CD4-positive, alpha-beta T cell (primary cell): ENCODE measurements around the gene ETV4. TPM values are rescaled to one million over a fixed set of nuclear protein-coding genes. Genes with fewer than 3 reads are reported as not detected.
A peak's percentile ranks its signal among the peaks of the same experiment; 100 is the strongest.

Experiments
- ATAC-seq: fragments of 200-7000 bp; cut with Tn5 transposase; one replicate; pipeline ENCODE4 v1.10.0; 2022; ENCODE audit warnings: mild to moderate bottlenecking; ENCODE audit not compliant: poor library complexity
- CTCF ChIA-PET: fragments of 350-600 bp; sonication (Branson Sonifier 250); formaldehyde crosslinking; loops from one replicate; lab custom pipeline; 2021; ENCODE audit warnings: antibody characterized with exemption, inconsistent platforms; lab: Charles Lee
- POLR2A ChIA-PET: fragments of 350-600 bp; sonication (Branson Sonifier 250); formaldehyde crosslinking; loops from one replicate; lab custom pipeline; 2021; ENCODE audit warnings: antibody characterized with exemption, inconsistent platforms; lab: Charles Lee
- DNase-seq, 14 experiments: peaks; one replicate each; pipeline ENCODE4 v3.0.0-alpha.2; 2013 to 2020; ENCODE audit warnings: mixed read lengths in 2 of 14
- H3K27ac ChIP-seq, 2 donors: one replicate each; pipeline versions ENCODE4 v1.5.1 to v1.7.0; 2013; ENCODE audit warnings: low read length in 2 of 2, low read depth in 1 of 2, mild to moderate bottlenecking in 1 of 2
- H3K27me3 ChIP-seq, 2 experiments: 1 replicate in 1 of 2; 2 replicates in 1 of 2; pipeline versions ENCODE4 v1.6.1 to v1.7.0; 2013; ENCODE audit warnings: low read length in 2 of 2, control low read depth in 1 of 2, mild to moderate bottlenecking in 1 of 2, moderate library complexity in 1 of 2; ENCODE audit not compliant: insufficient read depth in 2 of 2, control insufficient read depth in 1 of 2
- H3K36me3 ChIP-seq: one replicate; pipeline ENCODE4 v1.6.1; 2013; ENCODE audit warnings: low read length, control low read depth; ENCODE audit not compliant: insufficient read depth
- H3K4me1 ChIP-seq: one replicate; pipeline ENCODE4 v1.6.1; 2013; ENCODE audit warnings: low read length, control low read depth; ENCODE audit not compliant: insufficient read depth
- H3K4me3 ChIP-seq: one replicate; pipeline ENCODE4 v1.5.1; 2013; ENCODE audit warnings: mild to moderate bottlenecking, low read length, moderate library complexity
- H3K9me3 ChIP-seq, 2 experiments: 1 replicate in 1 of 2; 2 replicates in 1 of 2; pipeline versions ENCODE4 v1.6.1 to v1.7.0; 2013; ENCODE audit warnings: low read length in 2 of 2, mild to moderate bottlenecking in 2 of 2, control low read depth in 1 of 2, moderate library complexity in 1 of 2; ENCODE audit not compliant: control insufficient read depth in 1 of 2, insufficient read depth in 1 of 2
- H3K27ac Mint-ChIP-seq: one replicate; pipeline ENCODE4 v1.8.0; 2020; ENCODE audit warnings: mixed read lengths
- H3K27me3 Mint-ChIP-seq: one replicate; pipeline ENCODE4 v1.8.0; 2021; ENCODE audit warnings: mixed read lengths
- H3K36me3 Mint-ChIP-seq: one replicate; pipeline ENCODE4 v1.8.0; 2021; ENCODE audit warnings: low read depth, mixed read lengths
- H3K4me1 Mint-ChIP-seq: one replicate; pipeline ENCODE4 v1.8.0; 2021; ENCODE audit warnings: low read depth, mixed read lengths
- H3K4me3 Mint-ChIP-seq: one replicate; pipeline ENCODE4 v1.8.0; 2020; ENCODE audit warnings: mild to moderate bottlenecking, mixed read lengths
- H3K9me3 Mint-ChIP-seq: one replicate; pipeline ENCODE4 v1.8.0; 2020; ENCODE audit warnings: mixed read lengths
- intact Hi-C, 2 experiments: fragments of 100-400 bp; cut with DNase I in 1 of 2; cut with micrococcal nuclease in 1 of 2; formaldehyde crosslinking; loops; one replicate each; pipeline versions ENCODE4 v1.15.1 to v1.9.0; 2023 to 2025; cut with DNase I, micrococcal nuclease
- total RNA-seq, 174 experiments: library from RNA in 2 of 174; stranded (reverse) in 2 of 174; gene quantifications; one replicate each; pipeline ENCODE4 v1.2.3 and lab custom pipeline; 2021 to 2026
- TF ChIP-seq, protein P1 (sequence below): fragments of 200-600 bp; IDR thresholded peaks from one replicate; pipeline ENCODE4 v1.8.0; 2022; ENCODE audit warnings: antibody characterized with exemption, mild to moderate bottlenecking

ETV4 gene
- total RNA-seq, 2 experiments from 2014 or later = not detected

DNA sequence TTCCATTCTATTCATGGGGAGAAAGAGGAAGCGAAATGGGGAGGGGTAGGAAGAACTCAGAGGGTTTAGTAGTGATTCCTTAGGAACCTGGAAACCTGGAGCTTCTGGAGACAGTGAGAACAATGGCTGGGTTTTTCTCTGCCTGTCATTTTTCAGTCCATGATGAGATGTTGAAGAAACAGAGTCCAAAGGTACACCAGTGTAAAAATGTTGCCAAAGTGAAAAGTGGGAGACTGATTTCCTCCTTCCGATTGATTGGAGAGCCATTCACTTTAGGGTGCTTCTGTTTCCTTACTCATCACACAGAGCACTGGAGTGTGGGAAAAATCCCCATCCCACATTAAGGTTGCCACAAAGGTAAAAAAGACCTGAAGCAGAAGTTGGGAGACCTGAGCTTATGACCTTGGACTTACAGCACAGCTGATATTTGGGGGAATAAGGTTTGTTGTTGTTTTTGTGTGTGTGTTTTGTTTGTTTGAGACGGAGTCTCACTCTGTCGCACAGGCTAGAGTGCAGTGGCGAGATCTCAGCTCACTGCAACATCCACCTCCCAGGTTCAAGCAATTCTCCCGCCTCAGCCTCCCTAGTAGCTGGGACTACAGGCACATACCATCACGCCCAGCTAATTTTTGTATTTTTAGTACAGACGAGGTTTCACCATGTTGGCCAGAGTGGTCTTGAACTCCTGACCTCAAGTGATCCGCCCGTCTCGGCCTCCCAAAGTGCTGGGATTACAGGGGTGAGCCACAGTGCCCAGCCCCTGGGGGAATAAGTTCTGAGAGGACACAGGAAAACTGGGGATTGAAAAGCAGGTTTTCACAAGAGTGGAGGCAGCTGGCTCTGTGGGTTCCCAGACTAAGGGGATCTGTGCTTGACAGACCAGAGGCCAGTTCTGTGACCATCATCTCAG lies 63.8 kb downstream of the ETV4 start:
- intact Hi-C loops = loop anchor here (1.0 to 10.0 kb wide), 12 partner anchors 84 to 1328 kb away; partner anchors contain the start of genes NBR1 (in 2 of the 2), ARL4D (in 1 of the 2), BRCA1 (in 1 of the 2) and PSME3 (in 1 of the 2)

DNA sequence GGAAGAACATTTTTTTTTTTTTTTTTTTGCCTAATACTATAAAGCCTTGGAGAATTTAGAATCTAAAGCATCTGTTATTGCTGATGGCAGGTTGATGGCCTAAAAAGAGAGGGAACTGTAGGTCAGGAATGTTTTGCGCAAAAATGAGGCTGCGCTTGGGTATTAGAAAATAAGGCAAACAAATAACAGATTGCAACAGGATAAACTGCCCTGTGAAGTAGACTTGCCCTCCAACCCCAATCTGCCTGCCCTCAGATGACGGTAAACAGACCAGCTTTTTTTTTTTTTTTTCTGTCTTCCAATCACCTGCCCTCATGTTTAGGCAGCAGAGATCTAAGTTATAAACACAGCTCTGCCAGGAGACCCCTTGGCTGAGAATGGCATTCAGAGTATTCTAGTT lies 66.2 kb downstream of the ETV4 start:
- Mint-ChIP-seq H3K4me3 (no peak overlapping the region), H3K36me3 (peaks cover 4% of the 10 kb centered on the region)
- POLR2A ChIA-PET = no interaction called here

More for the DNA sequence above, 63.8 kb downstream of the ETV4 start:
- H3K4me3 ChIP-seq = no peak overlapping the region
- H3K4me3 Mint-ChIP-seq = no peak overlapping the region
- peaks cover 26% of the 10 kb centered on the region for H3K4me1 ChIP-seq
- no peak overlapping the region for H3K27ac ChIP-seq
- CTCF ChIA-PET = interaction anchor here (0.6 to 4.0 kb wide), 14 partner anchors 11 to 293 kb away, joined by 3 to 73 read pairs (median 8); partner anchors contain the start of gene ARL4D
- H3K27me3 Mint-ChIP-seq = no peaks in the 10 kb centered on the region
- no peaks in the 10 kb centered on the region for H3K27me3 ChIP-seq
- peaks cover 4% of the 10 kb centered on the region for H3K36me3 Mint-ChIP-seq
- H3K27ac Mint-ChIP-seq = no peak overlapping the region
- DNase-seq (peak in 1 of 14 experiments; percentile 26), ATAC-seq (no peak)
- TF ChIP-seq, protein P1, sequence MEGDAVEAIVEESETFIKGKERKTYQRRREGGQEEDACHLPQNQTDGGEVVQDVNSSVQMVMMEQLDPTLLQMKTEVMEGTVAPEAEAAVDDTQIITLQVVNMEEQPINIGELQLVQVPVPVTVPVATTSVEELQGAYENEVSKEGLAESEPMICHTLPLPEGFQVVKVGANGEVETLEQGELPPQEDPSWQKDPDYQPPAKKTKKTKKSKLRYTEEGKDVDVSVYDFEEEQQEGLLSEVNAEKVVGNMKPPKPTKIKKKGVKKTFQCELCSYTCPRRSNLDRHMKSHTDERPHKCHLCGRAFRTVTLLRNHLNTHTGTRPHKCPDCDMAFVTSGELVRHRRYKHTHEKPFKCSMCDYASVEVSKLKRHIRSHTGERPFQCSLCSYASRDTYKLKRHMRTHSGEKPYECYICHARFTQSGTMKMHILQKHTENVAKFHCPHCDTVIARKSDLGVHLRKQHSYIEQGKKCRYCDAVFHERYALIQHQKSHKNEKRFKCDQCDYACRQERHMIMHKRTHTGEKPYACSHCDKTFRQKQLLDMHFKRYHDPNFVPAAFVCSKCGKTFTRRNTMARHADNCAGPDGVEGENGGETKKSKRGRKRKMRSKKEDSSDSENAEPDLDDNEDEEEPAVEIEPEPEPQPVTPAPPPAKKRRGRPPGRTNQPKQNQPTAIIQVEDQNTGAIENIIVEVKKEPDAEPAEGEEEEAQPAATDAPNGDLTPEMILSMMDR = no peak
- H3K4me1 Mint-ChIP-seq = peaks cover 31% of the 10 kb centered on the region
- no peaks in the 10 kb centered on the region for H3K9me3 ChIP-seq
- no peaks in the 10 kb centered on the region for H3K36me3 ChIP-seq
- no peaks in the 10 kb centered on the region for H3K9me3 Mint-ChIP-seq
- POLR2A ChIA-PET = interaction anchor here (0.7 to 3.3 kb wide), 12 partner anchors 83 to 1021 kb away, joined by 3 to 80 read pairs (median 6); partner anchors contain the start of genes ARL4D and GPATCH8

More for the DNA sequence above, 66.2 kb downstream of the ETV4 start:
- Histone ChIP-seq H3K9me3 (no peaks in the 10 kb centered on the region), H3K27me3 (no peaks in the 10 kb centered on the region), H3K4me3 (no peak overlapping the region), H3K36me3 (no peaks in the 10 kb centered on the region), H3K4me1 (peaks cover 14% of the 10 kb centered on the region), H3K27ac (no peak overlapping the region)
- H3K4me1 Mint-ChIP-seq = peaks cover 16% of the 10 kb centered on the region
- H3K27ac Mint-ChIP-seq = no peak overlapping the region
- H3K9me3 Mint-ChIP-seq = no peaks in the 10 kb centered on the region
- no peaks in the 10 kb centered on the region for H3K27me3 Mint-ChIP-seq
- ATAC-seq (no peak), DNase-seq (no peak)
- TF ChIP-seq, protein P1 = no peak
- intact Hi-C loops = loop anchor here (5.0 to 10.0 kb wide), 5 partner anchors 308 to 1325 kb away; partner anchors contain the start of genes NBR1 (in 1 of the 2), PSME3 (in 1 of the 2), RAB5C (in 1 of the 2) and RPL27 (in 1 of the 2)
- CTCF ChIA-PET = no interaction called here

Other genes with a start within 250 kb of the ETV4 start
- 1 to 10 TPM; 2.4 to 2.9 TPM for gene ARL4D, start 147.3 kb downstream of the ETV4 start, total RNA-seq
- 100 to 1,000 TPM in 1 of 2 experiments, 10 to 100 TPM in 1; 88.8 to 106 TPM for gene DHX8, start 62.4 kb downstream of the ETV4 start, total RNA-seq
- under 1 TPM; 0.41 to 0.50 TPM for gene MEOX1, start 115.6 kb upstream of the ETV4 start, total RNA-seq
- not detected for gene SOST, start 212.5 kb upstream of the ETV4 start, total RNA-seq
- 10 to 100 TPM; 10.6 to 12.6 TPM for gene DUSP3, start 232.6 kb upstream of the ETV4 start, total RNA-seq
- not detected for gene CFAP97D1, start 234.1 kb upstream of the ETV4 start, total RNA-seq